WTC11 (cell line): ENCODE measurements around the gene MYO9A. TPM values are rescaled to one million over a fixed set of nuclear protein-coding genes. Genes with fewer than 3 reads are reported as not detected.
A peak's percentile ranks its signal among the peaks of the same experiment; 100 is the strongest.

Source experiments
- ATAC-seq: fragments of 200-7000 bp; cut with Tn5 transposase; 2 replicates; pipeline ENCODE4 v1.10.0; 2021; ENCODE audit warnings: mild to moderate bottlenecking, moderate library complexity
- CTCF ChIA-PET: fragments of 300-600 bp; sonication (Branson Sonifier 250); formaldehyde crosslinking; loops from one replicate; lab custom pipeline; 2021; ENCODE audit warnings: antibody characterized with exemption; lab: Charles Lee
- POLR2A ChIA-PET: fragments of 350-600 bp; sonication (Branson Sonifier 250); formaldehyde crosslinking; loops from one replicate; lab custom pipeline; 2021; ENCODE audit warnings: antibody characterized with exemption; lab: Charles Lee
- DNase-seq: peaks from one replicate; pipeline ENCODE4 v3.0.0; 2021; ENCODE audit warnings: low spot score
- H3K27ac Mint-ChIP-seq: 2 replicates; pipeline ENCODE4 v1.8.0; 2021; ENCODE audit warnings: mixed read lengths
- H3K27me3 Mint-ChIP-seq: 2 replicates; pipeline ENCODE4 v1.8.0; 2021; ENCODE audit warnings: low read depth, mild to moderate bottlenecking, moderate library complexity, mixed read lengths
- H3K36me3 Mint-ChIP-seq: 2 replicates; pipeline ENCODE4 v1.8.0; 2021; ENCODE audit warnings: mixed read lengths
- H3K4me1 Mint-ChIP-seq: 2 replicates; pipeline ENCODE4 v1.8.0; 2022; ENCODE audit warnings: mixed read lengths
- H3K4me3 Mint-ChIP-seq: 2 replicates; pipeline ENCODE4 v1.8.0; 2021; ENCODE audit warnings: mild to moderate bottlenecking, moderate library complexity, mixed read lengths
- H3K9me3 Mint-ChIP-seq: 2 replicates; pipeline ENCODE4 v1.8.0; 2021; ENCODE audit warnings: mixed read lengths
- ATF3 ChIP-seq: sonication (generic); formaldehyde crosslinking; conservative IDR thresholded peaks from 2 replicates; pipeline ENCODE4 v1.8.1; 2022; ENCODE audit warnings: mild to moderate bottlenecking, missing genetic modification reagents
- CDX4 ChIP-seq: fragments of 250-450 bp; sonication (Bioruptor Pico); IDR thresholded peaks from 2 replicates; pipeline ENCODE4 v1.9.0; 2021; ENCODE audit warnings: moderate library complexity, mild to moderate bottlenecking, inconsistent platforms, borderline replicate concordance
- E2F5 ChIP-seq: sonication (generic); formaldehyde crosslinking; IDR thresholded peaks from 2 replicates; pipeline ENCODE4 v1.8.1; 2022; ENCODE audit warnings: mild to moderate bottlenecking, moderate library complexity, missing genetic modification reagents
- ESRRA ChIP-seq: sonication (generic); formaldehyde crosslinking; IDR thresholded peaks from 2 replicates; pipeline ENCODE4 v1.8.1; 2022; ENCODE audit warnings: mild to moderate bottlenecking, missing genetic modification reagents, borderline replicate concordance
- FOXP1 ChIP-seq: sonication (generic); formaldehyde crosslinking; IDR thresholded peaks from 2 replicates; pipeline ENCODE4 v1.8.0; 2022; ENCODE audit warnings: missing genetic modification reagents, mild to moderate bottlenecking, moderate library complexity, borderline replicate concordance
- IRF2 ChIP-seq: sonication (generic); formaldehyde crosslinking; IDR thresholded peaks from 2 replicates; pipeline ENCODE4 v1.8.0; 2022; ENCODE audit warnings: low read depth, missing genetic modification reagents, borderline replicate concordance
- MYBL2 ChIP-seq: sonication (generic); formaldehyde crosslinking; IDR thresholded peaks from 2 replicates; pipeline ENCODE4 v1.8.1; 2023; ENCODE audit warnings: mild to moderate bottlenecking, moderate library complexity, missing genetic modification reagents
- PREB ChIP-seq: sonication (generic); formaldehyde crosslinking; IDR thresholded peaks from 2 replicates; pipeline ENCODE4 v1.8.1; 2022; ENCODE audit warnings: mild to moderate bottlenecking, missing genetic modification reagents, moderate library complexity, borderline replicate concordance
- RELA ChIP-seq: sonication (generic); formaldehyde crosslinking; IDR thresholded peaks from 2 replicates; pipeline ENCODE4 v1.8.1; 2022; ENCODE audit warnings: missing genetic modification reagents, mild to moderate bottlenecking, borderline replicate concordance
- SOX15 ChIP-seq: fragments of 250-450 bp; sonication (Bioruptor Pico); IDR thresholded peaks from 2 replicates; pipeline ENCODE4 v1.9.0; 2021; ENCODE audit warnings: mild to moderate bottlenecking
- ZMAT4 ChIP-seq: fragments of 250-450 bp; sonication (Bioruptor Pico); IDR thresholded peaks from 2 replicates; pipeline ENCODE4 v1.9.0; 2021; ENCODE audit warnings: mild to moderate bottlenecking
- ZNF281 ChIP-seq: sonication (generic); formaldehyde crosslinking; IDR thresholded peaks from 2 replicates; pipeline ENCODE4 v1.8.0; 2023; ENCODE audit warnings: mild to moderate bottlenecking, missing genetic modification reagents
- ZNF396 ChIP-seq: fragments of 250-450 bp; sonication (Bioruptor Pico); IDR thresholded peaks from 2 replicates; pipeline ENCODE4 v1.8.0; 2021; ENCODE audit warnings: mild to moderate bottlenecking, moderate library complexity, borderline replicate concordance
- ZNF423 ChIP-seq: fragments of 250-450 bp; sonication (Bioruptor Pico); IDR thresholded peaks from 2 replicates; pipeline ENCODE4 v2.1.2; 2022; ENCODE audit warnings: mild to moderate bottlenecking, moderate library complexity
- total RNA-seq: library from RNA; stranded (reverse); gene quantifications from 3 replicates; pipeline ENCODE4 v1.2.3, GENCODE V29; 2021
- TF ChIP-seq, protein P1 (sequence below): sonication (generic); formaldehyde crosslinking; IDR thresholded peaks from 2 replicates; pipeline ENCODE4 v1.8.0; 2022; ENCODE audit warnings: mild to moderate bottlenecking, missing genetic modification reagents
- TF ChIP-seq, protein P2 (sequence below): fragments of 200-600 bp; IDR thresholded peaks from 2 replicates; pipeline ENCODE4 v1.8.0; 2022; ENCODE audit warnings: antibody characterized with exemption

MYO9A gene
- total RNA-seq, 1 experiment from 2014 or later, result 23.5 TPM

GRCh38 chr15:71810256-71811035, 307.5 kb downstream of the MYO9A start, which contains the start of gene NR2E3:
Gene NR2E3, plus strand, starts transcription at chr15:71810554. Its CDS starts 190 bp downstream, at chr15:71810744.
- Mint-ChIP-seq H3K27ac (no peak within 1 kb of the TSS), H3K36me3 (no peaks in the 10 kb centered on the region), H3K27me3 (no peaks in the 10 kb centered on the region; the same call in 1 of the 2 replicates), H3K4me1 (peaks cover 36% of the 10 kb centered on the region), H3K4me3 (no peak within 1 kb of the TSS), H3K9me3 (no peaks in the 10 kb centered on the region)
- ATAC-seq (no peak), DNase-seq (no peak)
- TF ChIP-seq ZNF281 (CRISPR knock-in tag) (no peak), ESRRA (CRISPR knock-in tag) (no peak), IRF2 (no peak), ZNF423 (0 out of 2 replicates have a peak, but pooled peaks have one; percentile 7)
- ChIA-PET POLR2A (no interaction called here), CTCF (interaction anchor here (1.0 to 1.6 kb wide), 4 partner anchors 10 to 345 kb away, joined by 3 to 6 read pairs (median 4); no protein-coding TSS in a partner anchor)

DNA sequence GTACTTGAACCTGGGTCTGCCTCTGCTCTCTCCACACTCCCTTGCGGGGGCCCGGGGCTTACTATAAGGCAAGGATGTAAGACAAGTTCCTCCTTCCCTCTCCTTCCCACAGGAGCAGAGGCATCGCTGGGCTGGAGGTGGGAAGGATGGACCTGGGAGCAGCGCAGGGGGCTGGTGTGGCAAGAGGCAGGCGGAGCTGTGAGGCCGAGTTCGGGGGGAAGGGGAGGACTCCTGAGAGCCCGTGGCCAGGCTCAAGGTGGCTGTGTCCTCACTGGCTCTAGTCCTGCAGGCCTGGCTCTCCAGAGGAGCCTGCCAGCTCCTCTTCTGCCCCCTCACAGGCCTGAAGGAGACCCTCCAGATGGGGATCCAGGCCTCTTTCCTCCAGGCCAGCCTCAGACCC, 308.6 kb downstream of the MYO9A start:
- DNase-seq, result no peak
- H3K9me3 Mint-ChIP-seq, result no peaks in the 10 kb centered on the region
- no peak overlapping the region for H3K4me3 Mint-ChIP-seq
- ATAC-seq, result no peak
- CTCF ChIA-PET, result interaction anchor here (0.5 to 1.6 kb wide), 3 partner anchors 22 to 352 kb away, joined by 3 to 6 read pairs (median 4); no protein-coding TSS in a partner anchor
- POLR2A ChIA-PET, result no interaction called here
- H3K27ac Mint-ChIP-seq, result no peak overlapping the region
- no peaks in the 10 kb centered on the region for H3K36me3 Mint-ChIP-seq
- TF ChIP-seq CDX4 (CRISPR knock-in tag) (no peak), PREB (CRISPR knock-in tag) (no peak), FOXP1 (CRISPR knock-in tag) (no peak), MYBL2 (no peak), SOX15 (no peak), E2F5 (CRISPR knock-in tag) (no peak), ZMAT4 (no peak), ZNF281 (CRISPR knock-in tag) (no peak), ZNF396 (CRISPR knock-in tag) (no peak), ATF3 (CRISPR knock-in tag) (no peak), RELA (no peak)
- TF ChIP-seq, protein P1, sequence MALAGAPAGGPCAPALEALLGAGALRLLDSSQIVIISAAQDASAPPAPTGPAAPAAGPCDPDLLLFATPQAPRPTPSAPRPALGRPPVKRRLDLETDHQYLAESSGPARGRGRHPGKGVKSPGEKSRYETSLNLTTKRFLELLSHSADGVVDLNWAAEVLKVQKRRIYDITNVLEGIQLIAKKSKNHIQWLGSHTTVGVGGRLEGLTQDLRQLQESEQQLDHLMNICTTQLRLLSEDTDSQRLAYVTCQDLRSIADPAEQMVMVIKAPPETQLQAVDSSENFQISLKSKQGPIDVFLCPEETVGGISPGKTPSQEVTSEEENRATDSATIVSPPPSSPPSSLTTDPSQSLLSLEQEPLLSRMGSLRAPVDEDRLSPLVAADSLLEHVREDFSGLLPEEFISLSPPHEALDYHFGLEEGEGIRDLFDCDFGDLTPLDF, result no peak
- TF ChIP-seq, protein P2, sequence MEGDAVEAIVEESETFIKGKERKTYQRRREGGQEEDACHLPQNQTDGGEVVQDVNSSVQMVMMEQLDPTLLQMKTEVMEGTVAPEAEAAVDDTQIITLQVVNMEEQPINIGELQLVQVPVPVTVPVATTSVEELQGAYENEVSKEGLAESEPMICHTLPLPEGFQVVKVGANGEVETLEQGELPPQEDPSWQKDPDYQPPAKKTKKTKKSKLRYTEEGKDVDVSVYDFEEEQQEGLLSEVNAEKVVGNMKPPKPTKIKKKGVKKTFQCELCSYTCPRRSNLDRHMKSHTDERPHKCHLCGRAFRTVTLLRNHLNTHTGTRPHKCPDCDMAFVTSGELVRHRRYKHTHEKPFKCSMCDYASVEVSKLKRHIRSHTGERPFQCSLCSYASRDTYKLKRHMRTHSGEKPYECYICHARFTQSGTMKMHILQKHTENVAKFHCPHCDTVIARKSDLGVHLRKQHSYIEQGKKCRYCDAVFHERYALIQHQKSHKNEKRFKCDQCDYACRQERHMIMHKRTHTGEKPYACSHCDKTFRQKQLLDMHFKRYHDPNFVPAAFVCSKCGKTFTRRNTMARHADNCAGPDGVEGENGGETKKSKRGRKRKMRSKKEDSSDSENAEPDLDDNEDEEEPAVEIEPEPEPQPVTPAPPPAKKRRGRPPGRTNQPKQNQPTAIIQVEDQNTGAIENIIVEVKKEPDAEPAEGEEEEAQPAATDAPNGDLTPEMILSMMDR, result no peak
- TF ChIP-seq, all 79 proteins: peak for 0
- Mint-ChIP-seq H3K27me3 (no peaks in the 10 kb centered on the region; the same call in 1 of the 2 replicates), H3K4me1 (peaks cover 40% of the 10 kb centered on the region)
